ENCODE measurements around the gene BTG4.

The BTG4 gene

DNA sequence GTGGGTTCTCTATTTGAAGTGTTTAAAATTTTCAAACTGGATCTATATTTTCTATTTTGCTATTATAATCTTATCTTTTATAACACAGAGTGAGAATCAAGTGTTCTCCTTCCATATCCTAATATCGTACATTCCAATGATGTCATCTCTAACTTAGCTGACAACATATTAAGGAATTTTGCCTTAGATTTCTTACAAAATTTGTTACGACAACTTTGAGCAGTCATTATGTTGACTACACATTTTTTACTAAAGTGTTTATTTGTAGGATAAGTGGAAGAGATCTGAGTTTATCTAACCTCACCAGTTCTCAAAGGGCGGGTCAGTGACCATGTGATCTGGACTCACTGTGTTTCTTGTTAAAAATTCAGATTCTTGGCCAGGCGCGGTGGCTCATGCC is 12.7 kb downstream of the BTG4 start:
- DNase-seq (ENCODE audit: low read depth): no peak
- H3K4me3 ChIP-seq (ENCODE audit: low read depth, low read length): no peak overlapping the region
- TF ChIP-seq, protein P1, sequence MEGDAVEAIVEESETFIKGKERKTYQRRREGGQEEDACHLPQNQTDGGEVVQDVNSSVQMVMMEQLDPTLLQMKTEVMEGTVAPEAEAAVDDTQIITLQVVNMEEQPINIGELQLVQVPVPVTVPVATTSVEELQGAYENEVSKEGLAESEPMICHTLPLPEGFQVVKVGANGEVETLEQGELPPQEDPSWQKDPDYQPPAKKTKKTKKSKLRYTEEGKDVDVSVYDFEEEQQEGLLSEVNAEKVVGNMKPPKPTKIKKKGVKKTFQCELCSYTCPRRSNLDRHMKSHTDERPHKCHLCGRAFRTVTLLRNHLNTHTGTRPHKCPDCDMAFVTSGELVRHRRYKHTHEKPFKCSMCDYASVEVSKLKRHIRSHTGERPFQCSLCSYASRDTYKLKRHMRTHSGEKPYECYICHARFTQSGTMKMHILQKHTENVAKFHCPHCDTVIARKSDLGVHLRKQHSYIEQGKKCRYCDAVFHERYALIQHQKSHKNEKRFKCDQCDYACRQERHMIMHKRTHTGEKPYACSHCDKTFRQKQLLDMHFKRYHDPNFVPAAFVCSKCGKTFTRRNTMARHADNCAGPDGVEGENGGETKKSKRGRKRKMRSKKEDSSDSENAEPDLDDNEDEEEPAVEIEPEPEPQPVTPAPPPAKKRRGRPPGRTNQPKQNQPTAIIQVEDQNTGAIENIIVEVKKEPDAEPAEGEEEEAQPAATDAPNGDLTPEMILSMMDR (IDR thresholded peaks at IDR 0.05; ENCODE audit: control insufficient read depth, extremely low read depth, insufficient read depth): no peak

DNA sequence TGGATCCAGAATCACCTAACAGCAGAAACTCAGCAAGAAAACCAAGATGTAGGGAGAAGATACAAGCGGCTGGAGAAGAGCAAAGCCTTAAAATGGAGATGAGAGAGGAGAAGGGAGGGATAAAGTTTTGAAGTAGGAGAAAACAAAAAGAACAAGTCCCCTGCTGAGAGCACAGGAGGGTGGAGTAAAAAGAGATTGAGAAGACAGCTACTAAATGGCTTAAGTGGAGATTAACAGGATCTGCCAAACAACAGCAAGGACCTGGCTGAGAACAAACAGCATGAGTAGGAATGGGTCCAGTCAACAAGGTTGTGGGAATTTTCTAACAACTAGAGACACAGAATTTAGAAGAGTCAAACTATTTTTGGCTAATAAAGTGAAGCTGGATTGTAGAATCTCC is 18.1 kb downstream of the BTG4 start:
- no peak overlapping the region for H3K4me3 ChIP-seq (ENCODE audit: low read depth, low read length)
- TF ChIP-seq, protein P1 (IDR thresholded peaks at IDR 0.05; ENCODE audit: control insufficient read depth, extremely low read depth, insufficient read depth): no peak
- DNase-seq (ENCODE audit: low read depth): no peak

DNA sequence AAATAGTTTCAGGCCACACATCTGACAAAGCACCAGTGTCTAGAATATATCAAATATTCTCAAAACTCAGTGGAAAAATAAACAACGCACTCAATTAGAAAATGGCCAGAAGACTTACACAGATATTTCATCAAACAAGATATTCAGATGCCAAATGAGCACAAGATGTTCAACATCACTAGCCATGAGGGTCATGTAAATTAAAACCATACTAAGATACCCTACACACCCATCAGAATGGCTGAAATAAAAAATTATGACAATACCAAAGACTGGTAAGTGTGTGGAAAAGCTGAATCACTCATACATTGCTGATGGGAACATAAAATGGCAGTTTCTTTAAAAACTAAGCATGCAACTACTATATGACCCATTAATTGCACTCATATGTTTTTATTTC is 21.7 kb downstream of the BTG4 start:
- DNase-seq (ENCODE audit: low read depth): no peak
- TF ChIP-seq, protein P1 (IDR thresholded peaks at IDR 0.05; ENCODE audit: control insufficient read depth, extremely low read depth, insufficient read depth): no peak
- no peak overlapping the region for H3K4me3 ChIP-seq (ENCODE audit: low read depth, low read length)

DNA sequence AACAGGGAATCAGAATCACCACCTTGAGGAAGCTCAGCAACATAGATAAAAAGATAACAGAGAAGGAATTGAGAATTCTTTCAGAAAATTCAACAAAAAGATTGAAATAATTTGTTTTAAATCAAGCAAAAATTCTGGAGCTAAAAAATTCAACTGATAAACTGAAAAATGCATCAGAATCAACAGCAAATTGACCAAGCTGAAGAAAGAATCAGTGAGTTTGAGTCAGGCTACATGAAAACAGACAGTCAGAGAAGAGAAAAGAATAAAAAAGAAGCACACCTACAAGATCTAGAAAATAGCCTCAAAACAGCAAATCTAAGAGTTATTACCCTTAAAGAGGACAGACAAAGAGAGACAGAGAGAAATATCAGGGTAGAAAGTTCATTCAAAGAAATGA is 28.8 kb downstream of the BTG4 start:
- DNase-seq (ENCODE audit: low read depth): no peak
- H3K4me3 ChIP-seq (ENCODE audit: low read depth, low read length): no peak overlapping the region
- TF ChIP-seq, protein P1 (IDR thresholded peaks at IDR 0.05; ENCODE audit: control insufficient read depth, extremely low read depth, insufficient read depth): no peak

DNA sequence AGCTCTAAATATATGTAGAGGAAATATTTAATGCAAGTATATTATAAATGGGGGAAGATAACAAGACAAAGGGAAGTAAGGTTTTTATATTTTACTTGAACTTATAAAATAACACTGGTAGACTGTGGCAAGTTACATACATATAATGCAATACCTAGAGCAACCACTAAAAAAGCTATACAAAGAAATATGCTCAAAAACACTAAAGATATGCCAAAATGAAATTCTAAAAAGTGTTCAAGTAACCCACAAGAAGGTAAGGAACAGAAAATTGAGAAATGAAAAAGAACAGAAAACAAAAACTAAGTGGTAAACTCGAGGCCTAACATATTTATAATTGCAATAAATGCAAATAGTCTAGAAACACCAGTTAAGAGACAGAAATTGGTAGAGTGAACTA is 32.5 kb downstream of the BTG4 start:
- no peak for DNase-seq (ENCODE audit: low read depth)
- H3K4me3 ChIP-seq (ENCODE audit: low read depth, low read length): no peak overlapping the region
- TF ChIP-seq, protein P1 (IDR thresholded peaks at IDR 0.05; ENCODE audit: control insufficient read depth, extremely low read depth, insufficient read depth): no peak

DNA sequence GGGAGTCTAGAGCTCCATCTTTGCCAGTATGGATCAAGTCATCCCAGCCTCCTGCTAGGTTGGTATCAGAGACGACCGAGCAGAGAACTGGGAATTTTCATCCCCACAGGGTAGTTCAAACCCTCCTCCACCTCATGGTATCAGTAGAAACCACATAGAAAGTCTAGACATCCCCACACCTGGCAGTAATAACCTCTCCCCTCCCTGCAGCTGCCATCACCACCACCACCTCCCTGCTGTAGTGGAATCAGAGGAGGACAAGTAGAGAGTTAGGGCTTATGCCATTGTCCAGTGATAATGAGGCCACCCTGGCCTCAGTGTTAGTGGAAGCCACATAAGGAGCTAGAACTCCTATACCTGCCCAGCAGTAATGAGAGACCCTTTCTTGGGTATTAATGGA is 34.3 kb downstream of the BTG4 start:
- DNase-seq (ENCODE audit: low read depth): no peak
- no peak overlapping the region for H3K4me3 ChIP-seq (ENCODE audit: low read depth, low read length)
- TF ChIP-seq, protein P1 (IDR thresholded peaks at IDR 0.05; ENCODE audit: control insufficient read depth, extremely low read depth, insufficient read depth): no peak

DNA sequence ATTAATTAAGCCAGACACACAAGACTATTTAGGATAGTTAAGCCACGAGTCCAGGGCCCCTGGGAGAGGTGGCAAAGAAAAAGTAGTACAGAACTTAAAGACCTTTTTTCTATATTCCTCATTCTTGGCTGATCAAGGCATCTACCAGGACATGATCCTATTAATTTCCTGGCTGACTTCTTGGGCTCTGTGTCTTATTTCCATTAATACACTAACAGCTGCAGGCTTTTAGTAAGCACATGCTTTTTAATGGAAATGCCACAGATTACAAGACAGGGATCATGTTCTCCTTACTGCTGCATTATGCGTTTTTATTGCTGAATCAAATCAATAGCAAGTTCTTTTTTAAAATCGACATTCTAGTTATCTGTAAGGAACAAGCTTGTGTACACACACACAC is 35.2 kb downstream of the BTG4 start:
- TF ChIP-seq, protein P1 (IDR thresholded peaks at IDR 0.05; ENCODE audit: control insufficient read depth, extremely low read depth, insufficient read depth): no peak
- no peak overlapping the region for H3K4me3 ChIP-seq (ENCODE audit: low read depth, low read length)
- no peak for DNase-seq (ENCODE audit: low read depth)

All from LNCaP clone FGC (cell line).